ENCODE data around the gene KCTD15.

- no peak for TF ChIP-seq CTCF (IDR thresholded peaks at IDR 0.05)
- TF ChIP-seq POLR2A (IDR thresholded peaks at IDR 0.05), result no peak
Measured at GRCh38 chr19:33818411-33818810, 21.7 kb downstream of the KCTD15 start.
